K562 (cell line): Measurements from ENCODE around the gene NTN3. TPM values are rescaled to one million over a fixed set of nuclear protein-coding genes. Genes with fewer than 3 reads are reported as not detected.

Experiments
- ATAC-seq: fragments of 200-7000 bp; cut with Tn5 transposase; 3 replicates; pipeline ENCODE4 v1.9.1; 2020; ENCODE audit warnings: moderate library complexity
- BruUV-seq: library from RNA; stranded (reverse); fragments of 400-500 nt; replicated peaks from 2 replicates; lab custom pipeline; 2021; lab: Mats Ljungman, UMichigan
- CTCF ChIA-PET: fragments of 300-600 bp; formaldehyde crosslinking; extraction: SDS; loops from one replicate; lab custom pipeline; 2021; ENCODE audit warnings: low intra/inter-chr PET ratio; lab: Yijun Ruan, JAX
- POLR2A ChIA-PET: fragments of 300-600, 350-650 bp; sonication (Branson Sonifier 250); formaldehyde crosslinking; extraction: SDS; loops from one replicate; lab custom pipeline; 2021; ENCODE audit warnings: antibody characterized with exemption, inconsistent platforms; lab: Yijun Ruan, JAX
- DNase-seq, 4 experiments: peaks; one replicate each; pipeline versions ENCODE4 v3.0.0 to v3.0.0-alpha.2; 2011 to 2018; ENCODE audit warnings: low spot score in 3 of 4, mixed read lengths in 3 of 4; ENCODE audit errors: extremely low read depth in 1 of 4
- FAIRE-seq: peaks from 2 replicates; lab custom pipeline; 2011; peaks lifted over from hg19 to GRCh38; lab: Jason Lieb, UNC
- H2AFZ ChIP-seq: 2 replicates; pipeline ENCODE4 v1.6.0; 2011; ENCODE audit warnings: low read depth, low read length, control low read depth, inconsistent platforms
- H3K27ac ChIP-seq: fragments of 200-600 bp; 3 replicates; pipeline ENCODE4 v1.8.0; 2011; ENCODE audit warnings: low read depth, mild to moderate bottlenecking, control low read depth, inconsistent platforms, low read length, moderate library complexity, mixed read lengths; ENCODE audit errors: extremely low read depth
- H3K27me3 ChIP-seq, 2 experiments: fragments of 300-600 bp in 1 of 2; 2 replicates in 1 of 2; 3 replicates in 1 of 2; pipeline versions ENCODE4 v1.6.0 to v1.8.0; 2011; ENCODE audit warnings: inconsistent platforms in 2 of 2, low read length in 2 of 2, mild to moderate bottlenecking in 1 of 2, mixed read lengths in 1 of 2, moderate library complexity in 1 of 2; ENCODE audit not compliant: control insufficient read depth in 2 of 2, insufficient read depth in 2 of 2
- H3K36me3 ChIP-seq: fragments of 300-600 bp; 3 replicates; pipeline ENCODE4 v1.8.0; 2011; ENCODE audit warnings: mild to moderate bottlenecking, low read length, inconsistent platforms; ENCODE audit not compliant: control insufficient read depth, insufficient read depth
- H3K4me1 ChIP-seq, 2 experiments: fragments of 200-600 bp in 1 of 2; replicated peaks in 1 of 2; 2 replicates in 1 of 2; 3 replicates in 1 of 2; pipeline versions ENCODE4 v1.5.1 to v1.8.0; 2011; ENCODE audit warnings: inconsistent platforms in 2 of 2, low read length in 2 of 2, mild to moderate bottlenecking in 1 of 2, mixed read lengths in 1 of 2, moderate library complexity in 1 of 2; ENCODE audit not compliant: control insufficient read depth in 2 of 2, insufficient read depth in 2 of 2
- H3K4me2 ChIP-seq: 2 replicates; pipeline ENCODE4 v1.6.1; 2011; ENCODE audit warnings: low read length, control low read depth, inconsistent platforms, mixed read lengths; ENCODE audit not compliant: insufficient read depth
- H3K4me3 ChIP-seq: fragments of 200-600 bp; sonication (generic), shearing (Covaris generic); 2 replicates; pipeline ENCODE4 v1.5.1; 2016; ENCODE audit warnings: control low read depth, inconsistent platforms
- H3K79me2 ChIP-seq: fragments of 200-600 bp; 3 replicates; pipeline ENCODE4 v1.8.0; 2011; ENCODE audit warnings: low read length, inconsistent platforms; ENCODE audit not compliant: control insufficient read depth, insufficient read depth
- H3K9ac ChIP-seq, 2 experiments: 2 replicates each; pipeline versions ENCODE4 v1.6.0 to v1.6.1; 2011; ENCODE audit warnings: low read depth in 2 of 2, low read length in 2 of 2, control low read depth in 1 of 2, inconsistent platforms in 1 of 2, mild to moderate bottlenecking in 1 of 2, mixed read lengths in 1 of 2; ENCODE audit not compliant: insufficient read depth in 1 of 2
- H3K9me1 ChIP-seq: one replicate; pipeline ENCODE4 v1.6.0; 2011; ENCODE audit warnings: inconsistent platforms, mild to moderate bottlenecking, low read length, moderate library complexity; ENCODE audit not compliant: control insufficient read depth, insufficient read depth
- H3K9me3 ChIP-seq: replicated peaks from 2 replicates; pipeline ENCODE4 v1.5.1; 2011; ENCODE audit warnings: low read depth, low read length, inconsistent platforms; ENCODE audit not compliant: control insufficient read depth, insufficient read depth
- H4K20me1 ChIP-seq: replicated peaks from 2 replicates; pipeline ENCODE4 v1.6.1; 2011; ENCODE audit warnings: low read length, inconsistent platforms, mixed read lengths; ENCODE audit not compliant: control insufficient read depth, insufficient read depth
- GATAD2B ChIP-seq: fragments of 450-650 bp; IDR thresholded peaks from 2 replicates; pipeline ENCODE4 v1.6.1; 2017; ENCODE audit warnings: mild to moderate bottlenecking, borderline replicate concordance
- PKNOX1 ChIP-seq: fragments of 450-650 bp; IDR thresholded peaks from 2 replicates; pipeline ENCODE4 v1.6.1; 2016
- RBFOX2 ChIP-seq: fragments of 200-400 bp; formaldehyde crosslinking; IDR thresholded peaks from 2 replicates; pipeline ENCODE4 v1.6.1; 2017; ENCODE audit warnings: low read depth, mild to moderate bottlenecking, low read length, moderate library complexity
- ZFP91 ChIP-seq: sonication (generic); formaldehyde crosslinking; IDR thresholded peaks from 2 replicates; pipeline ENCODE4 v1.8.0; 2022; ENCODE audit warnings: mild to moderate bottlenecking, missing genetic modification reagents
- ZNF511 ChIP-seq: sonication (generic); formaldehyde crosslinking; IDR thresholded peaks from 2 replicates; pipeline ENCODE4 v1.8.0; 2022; ENCODE audit warnings: mild to moderate bottlenecking, missing genetic modification reagents
- ZNF584 ChIP-seq: fragments of 200-800 bp; sonication (Bioruptor generic); IDR thresholded peaks from 2 replicates; pipeline ENCODE4 v1.6.1; 2016; ENCODE audit warnings: low read depth, mild to moderate bottlenecking, missing genetic modification characterization, missing compliant biosample characterization
- WGBS: fragments of 100-300 bp; shearing (Covaris generic); methylation state at CpG from one replicate; pipeline ENCODE4 v1.1.6; 2016; ENCODE audit warnings: low coverage, mixed read lengths; ENCODE audit not compliant: insufficient coverage; ENCODE audit errors: missing lambda C conversion rate; 5-methylcytosine and 5-hydroxymethylcytosine counted together
- in situ Hi-C: fragments of 300-500 bp; cut with MboI; formaldehyde crosslinking; loops from 4 replicates; pipeline ENCODE4 v1.15.0; 2018; ENCODE audit warnings: inconsistent platforms, mixed read lengths
- intact Hi-C: fragments of 100-400 bp; cut with micrococcal nuclease; formaldehyde crosslinking; loops from 2 replicates; pipeline ENCODE4 v1.14.2; 2022
- polyA plus RNA-seq, 8 experiments: library from polyadenylated mRNA; depleted of rRNA in 4 of 8; stranded (reverse) in 5 of 8; unstranded in 3 of 8; fragments of >200 nt; fragmentation: Nextera tagmentation in 2 of 8; fragmentation: Illumina TruSeq in 1 of 8; extraction: Ambion mirVana in 2 of 8; extraction: Trizol in 1 of 8; gene quantifications; 2 replicates each; pipeline versions ENCODE4 v1.2.1 to v1.2.3, GENCODE V29; 2011 to 2014; ENCODE audit warnings: inconsistent platforms in 1 of 8, missing spikeins in 1 of 8
- total RNA-seq, 7 experiments: library from RNA; depleted of rRNA in 6 of 7; stranded (reverse); fragments of >200 nt in 6 of 7; fragmentation: Illumina TruSeq in 2 of 7; extraction: Trizol in 2 of 7; gene quantifications; 2 replicates each; pipeline versions ENCODE4 v1.2.1 to v1.2.3, GENCODE V29; 2011 to 2021; ENCODE audit warnings: low replicate concordance in 1 of 7

The NTN3 gene
- total and polyA plus RNA-seq, 9 of the 15 experiments (the other 6 are each of a cell fraction or from before 2014, with no cell fraction given) = not detected

- 73% methylated on average over 9 of the region's 12 CpGs for WGBS
- in situ Hi-C loops = no loop called here
These were observed 47.0 kb downstream of the NTN3 start for GRCh38 chr16:2517954-2518605.

More at GRCh38 chr16:2517954-2518605, 47.0 kb downstream of the NTN3 start:
- H3K36me3 ChIP-seq = peaks cover 52% of the 10 kb centered on the region
- BruUV-seq = no TSS peak
- no peaks in the 10 kb centered on the region for H3K9me3 ChIP-seq
- peaks cover 80% of the 10 kb centered on the region for H3K79me2 ChIP-seq
- H3K4me2 ChIP-seq = no peak overlapping the region
- TF ChIP-seq ZNF584 (CRISPR knock-in tag) (no peak), ZFP91 (CRISPR knock-in tag) (no peak), GATAD2B (no peak), PKNOX1 (no peak), RBFOX2 (peak; percentile 4; the same call in 1 of the 2 replicates), ZNF511 (CRISPR knock-in tag) (no peak)
- TF ChIP-seq, all 486 proteins: peak for 1
- no peak for ATAC-seq
- CTCF ChIA-PET = no interaction called here
- POLR2A ChIA-PET = interaction anchor here (0.6 to 1.3 kb wide), 4 partner anchors 8 to 1035 kb away, joined by 3 to 7 read pairs (median 4); partner anchors contain the start of gene TRAF7
- intact Hi-C loops = no loop called here
- no peak overlapping the region for H2AFZ ChIP-seq
- H3K27ac ChIP-seq = peak overlapping the region; percentile 5; the same call in 1 of the 3 replicates
- no peaks in the 10 kb centered on the region for H3K27me3 ChIP-seq
- no peak for FAIRE-seq
- H3K4me3 ChIP-seq = no peak overlapping the region
- H4K20me1 ChIP-seq = peaks cover 46% of the 10 kb centered on the region
- DNase-seq = no peak
- H3K9me1 ChIP-seq = peaks cover 8% of the 10 kb centered on the region
- H3K4me1 ChIP-seq = peaks cover 39 to 79% of the 10 kb centered on the region in 2 experiments
- peak overlapping the region in 1 of 2 experiments; percentile 90; a peak in 2 of 4 replicates for H3K9ac ChIP-seq
